HepG2 (cell line): ENCODE results near the gene PIGX. TPM values are rescaled to one million over a fixed set of nuclear protein-coding genes. Genes with fewer than 3 reads are reported as not detected.

ENCODE experiments used
- ARID5B ChIP-seq: IDR thresholded peaks from 2 replicates; pipeline ENCODE4 v1.4.0; 2020; ENCODE audit warnings: mild to moderate bottlenecking, missing genetic modification reagents
- CBX2 ChIP-seq, 2 experiments: fragments of 200-600 bp in 1 of 2; sonication (generic); formaldehyde crosslinking in 1 of 2; IDR thresholded peaks; 2 replicates each; pipeline versions ENCODE4 v1.7.0 to v1.8.1; 2018 to 2022; ENCODE audit warnings: low read depth in 2 of 2, low read length in 1 of 2, mild to moderate bottlenecking in 1 of 2, missing genetic modification reagents in 1 of 2
- CREB1 ChIP-seq, 2 experiments: fragments of 450-650 bp in 1 of 2; IDR thresholded peaks; 2 replicates each; pipeline ENCODE4 v1.6.1; 2016 to 2017; ENCODE audit warnings: control low read depth in 1 of 2, mild to moderate bottlenecking in 1 of 2, missing compliant biosample characterization in 1 of 2, missing genetic modification characterization in 1 of 2
- EP300 ChIP-seq, 3 experiments: sonication (generic) in 1 of 3; formaldehyde crosslinking in 1 of 3; IDR thresholded peaks; 2 replicates each; pipeline versions ENCODE4 v1.5.1 to v1.6.1; 2011 to 2020; ENCODE audit warnings: low read depth in 2 of 3, low read length in 2 of 3, borderline replicate concordance in 1 of 3, improper control_type of control experiment in 1 of 3, mild to moderate bottlenecking in 1 of 3, missing genetic modification reagents in 1 of 3, moderate library complexity in 1 of 3
- ETV5 ChIP-seq: IDR thresholded peaks from 2 replicates; pipeline ENCODE4 v1.6.1; 2018; ENCODE audit warnings: missing biosample characterization, missing genetic modification reagents, inconsistent platforms, borderline replicate concordance
- HMG20A ChIP-seq: IDR thresholded peaks from 2 replicates; pipeline ENCODE4 v1.6.1; 2016; ENCODE audit warnings: borderline replicate concordance
- HNRNPLL ChIP-seq: fragments of 200-400 bp; formaldehyde crosslinking; IDR thresholded peaks from 2 replicates; pipeline ENCODE4 v1.6.1; 2017; ENCODE audit warnings: mild to moderate bottlenecking, low read depth, low read length; ENCODE audit not compliant: poor library complexity, severe bottlenecking
- MBNL3 ChIP-seq: fragments of 250-450 bp; sonication (Bioruptor Pico); conservative IDR thresholded peaks from 2 replicates; pipeline ENCODE4 v1.8.0; 2022; ENCODE audit warnings: mild to moderate bottlenecking, inconsistent platforms
- NR2C2 ChIP-seq: sonication (generic); formaldehyde crosslinking; IDR thresholded peaks from 2 replicates; pipeline ENCODE4 v1.4.0; 2020; ENCODE audit warnings: missing genetic modification reagents, mild to moderate bottlenecking, moderate library complexity, borderline replicate concordance
- TCF7 ChIP-seq: sonication (generic); IDR thresholded peaks from 2 replicates; pipeline ENCODE4 v1.6.1; 2016; ENCODE audit warnings: antibody characterized with exemption, low read depth
- ZC3H13 ChIP-seq: sonication (generic); formaldehyde crosslinking; IDR thresholded peaks from 2 replicates; pipeline ENCODE4 v1.8.1; 2023; ENCODE audit warnings: mild to moderate bottlenecking, missing genetic modification reagents, moderate library complexity
- ZNF136 ChIP-seq: sonication (generic); formaldehyde crosslinking; IDR thresholded peaks from 2 replicates; pipeline ENCODE4 v1.8.1; 2022; ENCODE audit warnings: low read depth, mild to moderate bottlenecking, moderate library complexity, missing genetic modification reagents
- ZNF414 ChIP-seq: sonication (generic); formaldehyde crosslinking; IDR thresholded peaks from 2 replicates; pipeline ENCODE4 v1.5.0; 2020; ENCODE audit warnings: missing genetic modification reagents
- ZNF619 ChIP-seq: sonication (generic); formaldehyde crosslinking; IDR thresholded peaks from 2 replicates; pipeline ENCODE4 v1.4.0; 2020; ENCODE audit warnings: mild to moderate bottlenecking, missing genetic modification reagents
- ZNF788 ChIP-seq: sonication (generic); formaldehyde crosslinking; IDR thresholded peaks from 2 replicates; pipeline ENCODE4 v1.5.0; 2020; ENCODE audit warnings: mild to moderate bottlenecking, missing genetic modification reagents, borderline replicate concordance
- ZNF841 ChIP-seq: sonication (generic); formaldehyde crosslinking; IDR thresholded peaks from 2 replicates; pipeline ENCODE4 v1.8.1; 2023; ENCODE audit warnings: missing genetic modification reagents, borderline replicate concordance
- polyA plus RNA-seq, 8 experiments: library from polyadenylated mRNA; depleted of rRNA in 3 of 8; stranded (reverse) in 7 of 8; unstranded in 1 of 8; fragments of >200 nt; fragmentation: Illumina TruSeq in 4 of 8; extraction: Trizol in 4 of 8; gene quantifications; 2 replicates each; pipeline versions ENCODE4 v1.2.1 to v1.2.3, GENCODE V29; 2011 to 2016; ENCODE audit warnings: low read depth in 4 of 8, missing spikeins in 1 of 8, mixed read lengths in 1 of 8; ENCODE audit not compliant: insufficient read depth in 1 of 8
- total RNA-seq, 5 experiments: library from RNA; depleted of rRNA; stranded (reverse); fragments of >200 nt; fragmentation: Illumina TruSeq; extraction: Trizol; gene quantifications; 2 replicates each; pipeline ENCODE4 v1.2.3, GENCODE V29; 2016; ENCODE audit warnings: low read depth in 1 of 5
- TF ChIP-seq, protein P1 (sequence below): sonication (generic); formaldehyde crosslinking; IDR thresholded peaks from 2 replicates; pipeline ENCODE4 v1.4.0; 2020; ENCODE audit warnings: mild to moderate bottlenecking, missing genetic modification reagents
- TF ChIP-seq, protein P2 (sequence below): sonication (generic); formaldehyde crosslinking; IDR thresholded peaks from 2 replicates; pipeline ENCODE4 v1.8.0; 2022; ENCODE audit warnings: low read depth, missing genetic modification reagents

The PIGX gene
- total and polyA plus RNA-seq, 2 of the 13 experiments (the other 11 are each of a cell fraction or from before 2014, with no cell fraction given) = 13.2 to 21.3 TPM

- TF ChIP-seq ZNF414 (CRISPR knock-in tag) = no peak
- no peak for TF ChIP-seq MBNL3 (CRISPR knock-in tag)
- peak; percentile 24; the same call in 1 of the 2 replicates for TF ChIP-seq HMG20A
- TF ChIP-seq TCF7 = 0 out of 2 replicates have a peak, but pooled peaks have one; percentile 6
- TF ChIP-seq ETV5 = peak; percentile 56; the same call in 1 of the 2 replicates
- no peak for TF ChIP-seq ZNF619
- TF ChIP-seq CREB1 (IDR thresholded peaks at IDR 0.05) = no peak
- peak; percentile 58 for TF ChIP-seq CREB1 (CRISPR knock-in tag; IDR thresholded peaks at IDR 0.05)
- TF ChIP-seq CBX2 (IDR thresholded peaks at IDR 0.05; ENCODE audit: low read depth, low read length) = no peak
- TF ChIP-seq CBX2 (CRISPR knock-in tag; IDR thresholded peaks at IDR 0.05; ENCODE audit: low read depth) = no peak
- TF ChIP-seq ARID5B (CRISPR knock-in tag) = peak; percentile 46; the same call in 1 of the 2 replicates
- no peak for TF ChIP-seq EP300 (IDR thresholded peaks at IDR 0.05; ENCODE audit: low read depth in 2 of 2, low read length in 2 of 2)
- peak; percentile 61 for TF ChIP-seq EP300 (CRISPR knock-in tag; IDR thresholded peaks at IDR 0.05; ENCODE audit: borderline replicate concordance)
- TF ChIP-seq ZNF136 (CRISPR knock-in tag) = 0 out of 2 replicates have a peak, but pooled peaks have one; percentile 55
- TF ChIP-seq, protein P1, sequence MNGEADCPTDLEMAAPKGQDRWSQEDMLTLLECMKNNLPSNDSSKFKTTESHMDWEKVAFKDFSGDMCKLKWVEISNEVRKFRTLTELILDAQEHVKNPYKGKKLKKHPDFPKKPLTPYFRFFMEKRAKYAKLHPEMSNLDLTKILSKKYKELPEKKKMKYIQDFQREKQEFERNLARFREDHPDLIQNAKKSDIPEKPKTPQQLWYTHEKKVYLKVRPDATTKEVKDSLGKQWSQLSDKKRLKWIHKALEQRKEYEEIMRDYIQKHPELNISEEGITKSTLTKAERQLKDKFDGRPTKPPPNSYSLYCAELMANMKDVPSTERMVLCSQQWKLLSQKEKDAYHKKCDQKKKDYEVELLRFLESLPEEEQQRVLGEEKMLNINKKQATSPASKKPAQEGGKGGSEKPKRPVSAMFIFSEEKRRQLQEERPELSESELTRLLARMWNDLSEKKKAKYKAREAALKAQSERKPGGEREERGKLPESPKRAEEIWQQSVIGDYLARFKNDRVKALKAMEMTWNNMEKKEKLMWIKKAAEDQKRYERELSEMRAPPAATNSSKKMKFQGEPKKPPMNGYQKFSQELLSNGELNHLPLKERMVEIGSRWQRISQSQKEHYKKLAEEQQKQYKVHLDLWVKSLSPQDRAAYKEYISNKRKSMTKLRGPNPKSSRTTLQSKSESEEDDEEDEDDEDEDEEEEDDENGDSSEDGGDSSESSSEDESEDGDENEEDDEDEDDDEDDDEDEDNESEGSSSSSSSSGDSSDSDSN (CRISPR knock-in tag) = peak; percentile 44; the same call in 1 of the 2 replicates
- peak; percentile 19 for TF ChIP-seq HNRNPLL
- TF ChIP-seq ZC3H13 = no peak
- TF ChIP-seq, protein P2, sequence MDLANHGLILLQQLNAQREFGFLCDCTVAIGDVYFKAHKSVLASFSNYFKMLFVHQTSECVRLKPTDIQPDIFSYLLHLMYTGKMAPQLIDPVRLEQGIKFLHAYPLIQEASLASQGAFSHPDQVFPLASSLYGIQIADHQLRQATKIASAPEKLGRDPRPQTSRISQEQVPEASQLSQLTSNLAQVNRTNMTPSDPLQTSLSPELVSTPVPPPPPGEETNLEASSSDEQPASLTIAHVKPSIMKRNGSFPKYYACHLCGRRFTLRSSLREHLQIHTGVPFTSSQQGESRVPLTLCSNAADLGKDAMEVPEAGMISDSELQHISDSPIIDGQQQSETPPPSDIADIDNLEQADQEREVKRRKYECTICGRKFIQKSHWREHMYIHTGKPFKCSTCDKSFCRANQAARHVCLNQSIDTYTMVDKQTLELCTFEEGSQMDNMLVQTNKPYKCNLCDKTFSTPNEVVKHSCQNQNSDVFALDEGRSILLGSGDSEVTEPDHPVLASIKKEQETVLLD (CRISPR knock-in tag) = no peak; the same call in 1 of the 2 replicates
- no peak for TF ChIP-seq ZNF841 (CRISPR knock-in tag)
- no peak for TF ChIP-seq NR2C2
- no peak for TF ChIP-seq ZNF788 (CRISPR knock-in tag)
These were observed 42.2 kb downstream of the PIGX start (continued) for GRCh38 chr3:196754091-196754981.
